ENCODE data around the gene ZBTB7B.

ZBTB7B gene

DNA sequence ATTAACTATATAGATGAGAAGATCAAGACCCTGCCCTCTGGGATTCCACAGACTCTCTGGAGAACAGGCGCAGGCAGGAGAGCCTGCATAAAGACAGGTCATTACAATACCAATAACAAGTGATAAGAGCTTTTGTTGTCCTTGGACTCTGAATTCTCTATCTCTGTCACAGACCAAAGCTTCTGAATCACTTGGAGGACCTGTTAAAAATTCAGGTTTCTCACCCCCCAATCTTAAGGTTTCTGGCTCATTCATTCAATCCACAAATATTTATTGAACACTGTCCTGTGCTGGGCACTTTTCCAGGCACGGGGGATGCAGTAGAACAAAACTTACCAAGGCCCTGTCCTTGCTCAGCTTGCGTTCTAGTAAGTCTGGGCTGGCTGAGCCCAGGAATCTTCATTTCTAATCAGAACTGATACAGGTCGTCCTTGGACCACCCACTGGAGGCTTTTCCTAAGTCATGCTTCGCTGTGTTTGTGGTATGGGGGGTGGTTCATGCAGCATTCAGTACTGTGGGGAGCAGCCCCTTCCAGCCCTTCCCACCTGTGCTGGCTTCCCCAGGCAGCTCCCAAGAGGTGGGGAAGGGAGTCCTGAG is 62.3 kb downstream of the ZBTB7B start:
- no peak for TF ChIP-seq EZH2phosphoT487 (IDR thresholded peaks at IDR 0.05; ENCODE audit: low read depth)
- TF ChIP-seq, protein P1, sequence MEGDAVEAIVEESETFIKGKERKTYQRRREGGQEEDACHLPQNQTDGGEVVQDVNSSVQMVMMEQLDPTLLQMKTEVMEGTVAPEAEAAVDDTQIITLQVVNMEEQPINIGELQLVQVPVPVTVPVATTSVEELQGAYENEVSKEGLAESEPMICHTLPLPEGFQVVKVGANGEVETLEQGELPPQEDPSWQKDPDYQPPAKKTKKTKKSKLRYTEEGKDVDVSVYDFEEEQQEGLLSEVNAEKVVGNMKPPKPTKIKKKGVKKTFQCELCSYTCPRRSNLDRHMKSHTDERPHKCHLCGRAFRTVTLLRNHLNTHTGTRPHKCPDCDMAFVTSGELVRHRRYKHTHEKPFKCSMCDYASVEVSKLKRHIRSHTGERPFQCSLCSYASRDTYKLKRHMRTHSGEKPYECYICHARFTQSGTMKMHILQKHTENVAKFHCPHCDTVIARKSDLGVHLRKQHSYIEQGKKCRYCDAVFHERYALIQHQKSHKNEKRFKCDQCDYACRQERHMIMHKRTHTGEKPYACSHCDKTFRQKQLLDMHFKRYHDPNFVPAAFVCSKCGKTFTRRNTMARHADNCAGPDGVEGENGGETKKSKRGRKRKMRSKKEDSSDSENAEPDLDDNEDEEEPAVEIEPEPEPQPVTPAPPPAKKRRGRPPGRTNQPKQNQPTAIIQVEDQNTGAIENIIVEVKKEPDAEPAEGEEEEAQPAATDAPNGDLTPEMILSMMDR (IDR thresholded peaks at IDR 0.05; ENCODE audit: low read depth, low read length), result no peak
- H3K79me2 ChIP-seq (ENCODE audit: low read length), result peaks cover 13% of the 10 kb centered on the region
- H3K36me3 ChIP-seq (replicated peaks; ENCODE audit: low read depth, low read length), result peaks cover 28% of the 10 kb centered on the region
- H3K9ac ChIP-seq (ENCODE audit: low read length), result peak overlapping the region; percentile 85; the same call in 1 of the 2 replicates
- peak overlapping the region; percentile 91 for H3K4me2 ChIP-seq (ENCODE audit: low read length)
- no peak overlapping the region for H2AFZ ChIP-seq (ENCODE audit: low read depth, low read length)
- H3K9me3 ChIP-seq (ENCODE audit: insufficient read depth, low read length), result no peaks in the 10 kb centered on the region
- peaks cover 10% of the 10 kb centered on the region; the same call in 1 of the 2 replicates for H4K20me1 ChIP-seq (ENCODE audit: insufficient read depth, low read length)
- H3K27me3 ChIP-seq (ENCODE audit: low read depth, low read length), result no peaks in the 10 kb centered on the region
- peaks cover 26% of the 10 kb centered on the region for H3K4me1 ChIP-seq (ENCODE audit: low read length)
- H3K27ac ChIP-seq (ENCODE audit: low read length), result no peak overlapping the region
- H3K4me3 ChIP-seq (ENCODE audit: low read length), result peak overlapping the region; percentile 83

DNA sequence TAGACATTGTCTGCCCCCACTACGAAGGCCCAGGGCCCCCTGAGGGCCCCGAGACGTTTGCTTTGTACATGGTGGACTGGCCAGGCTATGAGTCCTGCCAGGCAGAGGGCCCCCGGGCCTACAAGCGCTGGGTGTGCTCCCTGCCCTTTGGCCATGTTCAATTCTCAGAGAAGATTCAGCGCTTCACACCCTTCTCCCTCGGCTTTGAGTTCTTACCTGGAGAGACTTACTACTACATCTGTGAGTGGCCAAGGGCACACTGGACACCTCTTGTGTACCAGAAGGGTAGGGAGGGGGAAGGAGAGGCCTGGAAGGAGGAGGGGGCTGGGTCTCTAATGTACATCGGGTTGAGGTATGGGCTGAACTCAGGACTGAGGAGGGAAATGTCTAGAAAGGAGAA is 64.2 kb downstream of the ZBTB7B start:
- H3K4me3 ChIP-seq (ENCODE audit: low read length), result no peak overlapping the region
- H3K79me2 ChIP-seq (ENCODE audit: low read length), result peaks cover 13% of the 10 kb centered on the region
- H3K4me1 ChIP-seq (ENCODE audit: low read length), result peaks cover 30% of the 10 kb centered on the region

More for the DNA sequence above, 64.2 kb downstream of the ZBTB7B start:
- no peak overlapping the region for H3K9ac ChIP-seq (ENCODE audit: low read length)
- H4K20me1 ChIP-seq (ENCODE audit: insufficient read depth, low read length), result peaks cover 10% of the 10 kb centered on the region; the same call in 1 of the 2 replicates
- H3K27ac ChIP-seq (ENCODE audit: low read length), result no peak overlapping the region
- TF ChIP-seq, protein P1 (IDR thresholded peaks at IDR 0.05; ENCODE audit: low read depth, low read length), result no peak
- no peak for TF ChIP-seq EZH2phosphoT487 (IDR thresholded peaks at IDR 0.05; ENCODE audit: low read depth)
- H3K4me2 ChIP-seq (ENCODE audit: low read length), result no peak overlapping the region
- no peak overlapping the region for H2AFZ ChIP-seq (ENCODE audit: low read depth, low read length)
- H3K9me3 ChIP-seq (ENCODE audit: insufficient read depth, low read length), result no peaks in the 10 kb centered on the region
- no peaks in the 10 kb centered on the region for H3K27me3 ChIP-seq (ENCODE audit: low read depth, low read length)
- peaks cover 33% of the 10 kb centered on the region for H3K36me3 ChIP-seq (replicated peaks; ENCODE audit: low read depth, low read length)
